H9 (cell line): ENCODE results near the gene FASTKD3. TPM values are rescaled to one million over a fixed set of nuclear protein-coding genes. Genes with fewer than 3 reads are reported as not detected.

Source experiments
- DNase-seq: peaks from one replicate; pipeline ENCODE4 v3.0.0-alpha.2; 2017
- H2AFZ ChIP-seq: one replicate; pipeline ENCODE4 v1.6.1; 2013; ENCODE audit warnings: mild to moderate bottlenecking, low read length, control low read depth, moderate library complexity
- H2AK5ac ChIP-seq: 2 replicates; pipeline ENCODE4 v1.6.1; 2013; ENCODE audit warnings: low read length, control low read depth, mixed read lengths; ENCODE audit not compliant: insufficient read length
- H2BK120ac ChIP-seq: one replicate; pipeline ENCODE4 v1.6.1; 2013; ENCODE audit warnings: low read depth, mild to moderate bottlenecking, low read length, control low read depth, inconsistent platforms; ENCODE audit not compliant: poor library complexity, severe bottlenecking
- H2BK12ac ChIP-seq: 2 replicates; pipeline ENCODE4 v1.6.1; 2013; ENCODE audit warnings: low read length, control low read depth, mixed read lengths, low read depth; ENCODE audit not compliant: insufficient read length
- H2BK15ac ChIP-seq: 2 replicates; pipeline ENCODE4 v1.6.1; 2013; ENCODE audit warnings: low read depth, low read length, control low read depth
- H2BK20ac ChIP-seq: one replicate; pipeline ENCODE4 v1.6.1; 2013; ENCODE audit warnings: low read depth, mild to moderate bottlenecking, low read length, control low read depth, inconsistent platforms; ENCODE audit not compliant: poor library complexity, severe bottlenecking
- H2BK5ac ChIP-seq: 2 replicates; pipeline ENCODE4 v1.6.1; 2013; ENCODE audit warnings: low read length, control low read depth, mixed read lengths; ENCODE audit not compliant: insufficient read length
- H3K14ac ChIP-seq: 2 replicates; pipeline ENCODE4 v1.6.1; 2013; ENCODE audit warnings: low read length, control low read depth; ENCODE audit not compliant: insufficient read depth
- H3K18ac ChIP-seq: 2 replicates; pipeline ENCODE4 v1.6.1; 2013; ENCODE audit warnings: low read depth, mild to moderate bottlenecking, mixed read lengths, low read length, control low read depth; ENCODE audit not compliant: insufficient read length
- H3K23ac ChIP-seq: 2 replicates; pipeline ENCODE4 v1.6.1; 2013; ENCODE audit warnings: low read length, control low read depth, mixed read lengths, low read depth; ENCODE audit not compliant: insufficient read length
- H3K23me2 ChIP-seq: 2 replicates; pipeline ENCODE4 v1.6.1; 2013; ENCODE audit warnings: low read depth, mild to moderate bottlenecking, mixed read lengths, low read length, control low read depth; ENCODE audit not compliant: insufficient read length, poor library complexity, severe bottlenecking
- H3K27ac ChIP-seq: 2 replicates; pipeline ENCODE4 v1.5.1; 2013; ENCODE audit warnings: low read length, control low read depth, mixed read lengths, low read depth; ENCODE audit not compliant: insufficient read length
- H3K27me3 ChIP-seq: 2 replicates; pipeline ENCODE4 v1.6.1; 2013; ENCODE audit warnings: low read length, control low read depth, inconsistent platforms; ENCODE audit not compliant: insufficient read depth
- H3K4ac ChIP-seq: 2 replicates; pipeline ENCODE4 v1.6.1; 2013; ENCODE audit warnings: low read depth, mild to moderate bottlenecking, control low read depth, inconsistent platforms, low read length, moderate library complexity
- H3K4me1 ChIP-seq: 2 replicates; pipeline ENCODE4 v1.6.1; 2013; ENCODE audit warnings: low read length, control low read depth, inconsistent platforms; ENCODE audit not compliant: insufficient read depth
- H3K4me2 ChIP-seq: 2 replicates; pipeline ENCODE4 v1.6.1; 2013; ENCODE audit warnings: low read length, control low read depth, mixed read lengths; ENCODE audit not compliant: insufficient read length, insufficient read depth
- H3K56ac ChIP-seq: 2 replicates; pipeline ENCODE4 v1.6.1; 2013; ENCODE audit warnings: low read depth, mild to moderate bottlenecking, mixed read lengths, low read length, control low read depth; ENCODE audit not compliant: insufficient read length
- H3K79me1 ChIP-seq: 2 replicates; pipeline ENCODE4 v1.6.1; 2013; ENCODE audit warnings: low read depth, mild to moderate bottlenecking, moderate library complexity, low read length, control low read depth, inconsistent platforms; ENCODE audit not compliant: insufficient read depth, poor library complexity, severe bottlenecking
- H3K79me2 ChIP-seq: 2 replicates; pipeline ENCODE4 v1.6.1; 2013; ENCODE audit warnings: low read length, control low read depth, inconsistent platforms; ENCODE audit not compliant: insufficient read depth
- H3K9ac ChIP-seq: 2 replicates; pipeline ENCODE4 v1.6.1; 2013; ENCODE audit warnings: low read length, control low read depth, mixed read lengths; ENCODE audit not compliant: insufficient read length; ENCODE audit errors: extremely low read depth
- H3K9me3 ChIP-seq: one replicate; pipeline ENCODE4 v1.6.1; 2013; ENCODE audit warnings: low read depth, low read length, inconsistent platforms; ENCODE audit not compliant: control insufficient read depth
- H3T11ph ChIP-seq: one replicate; pipeline ENCODE4 v1.6.1; 2013; ENCODE audit warnings: mild to moderate bottlenecking, low read length, control low read depth, inconsistent platforms
- H4K20me1 ChIP-seq: one replicate; pipeline ENCODE4 v1.6.1; 2013; ENCODE audit not compliant: control insufficient read depth, insufficient read length, insufficient read depth
- H4K5ac ChIP-seq: 2 replicates; pipeline ENCODE4 v1.6.1; 2013; ENCODE audit warnings: low read depth, mild to moderate bottlenecking, mixed read lengths, low read length, control low read depth; ENCODE audit not compliant: insufficient read length
- H4K8ac ChIP-seq: replicated peaks from 2 replicates; pipeline ENCODE4 v1.6.1; 2013; ENCODE audit warnings: low read length, control low read depth, mixed read lengths, low read depth; ENCODE audit not compliant: insufficient read length
- H4K91ac ChIP-seq: 2 replicates; pipeline ENCODE4 v1.6.1; 2013; ENCODE audit warnings: low read depth, mild to moderate bottlenecking, moderate library complexity, mixed read lengths, low read length, control low read depth; ENCODE audit not compliant: insufficient read length
- H3K27ac Mint-ChIP-seq, 3 experiments: 2 replicates in 2 of 3; 3 replicates in 1 of 3; pipeline ENCODE4 v1.8.0; 2020 to 2021; ENCODE audit warnings: mixed read lengths in 3 of 3, mild to moderate bottlenecking in 1 of 3, moderate library complexity in 1 of 3
- H3K27me3 Mint-ChIP-seq: 2 replicates; pipeline ENCODE4 v1.8.0; 2021; ENCODE audit warnings: low read depth, mild to moderate bottlenecking, moderate library complexity, mixed read lengths
- H3K36me3 Mint-ChIP-seq, 3 experiments: 2 replicates in 2 of 3; 3 replicates in 1 of 3; pipeline ENCODE4 v1.8.0; 2020 to 2021; ENCODE audit warnings: low read depth in 3 of 3, mixed read lengths in 3 of 3; ENCODE audit not compliant: insufficient read depth in 1 of 3
- H3K4me1 Mint-ChIP-seq, 2 experiments: 2 replicates each; pipeline ENCODE4 v1.8.0; 2020; ENCODE audit warnings: mixed read lengths in 2 of 2
- H3K4me3 Mint-ChIP-seq, 2 experiments: 2 replicates in 1 of 2; 3 replicates in 1 of 2; pipeline ENCODE4 v1.8.0; 2020 to 2021; ENCODE audit warnings: mild to moderate bottlenecking in 2 of 2, mixed read lengths in 2 of 2, moderate library complexity in 1 of 2
- H3K9me3 Mint-ChIP-seq, 2 experiments: 2 replicates in 1 of 2; 3 replicates in 1 of 2; pipeline ENCODE4 v1.8.0; 2020; ENCODE audit warnings: mild to moderate bottlenecking in 2 of 2, mixed read lengths in 2 of 2, moderate library complexity in 1 of 2
- CTCF ChIP-seq: fragments of 200-600 bp; sonication (generic); conservative IDR thresholded peaks from 3 replicates; pipeline ENCODE4 v1.8.0; 2021; ENCODE audit warnings: antibody characterized with exemption, mild to moderate bottlenecking
- WGBS: extraction: QIAGEN DNeasy Blood & Tissue Kit; methylation state at CpG from one replicate; pipeline ENCODE4 v1.1.7; 2013; ENCODE audit warnings: missing lambda C conversion rate, low lambda C conversion rate, mixed read lengths; ENCODE audit not compliant: insufficient read length; ENCODE audit errors: extremely low coverage; 5-methylcytosine and 5-hydroxymethylcytosine counted together
- total RNA-seq: library from RNA; stranded (reverse); gene quantifications from 2 replicates; pipeline ENCODE4 v1.2.1, GENCODE V29; 2021

Gene FASTKD3
- total RNA-seq, 1 experiment from 2014 or later = 15.0 TPM

GRCh38 chr5:7877851-7878250 lies 9.0 kb upstream of the FASTKD3 start:
- Histone ChIP-seq H4K5ac (no peak overlapping the region), H2BK20ac (no peak overlapping the region), H3K9me3 (no peaks in the 10 kb centered on the region), H3K56ac (no peak overlapping the region), H3K9ac (no peak overlapping the region), H3K4ac (no peak overlapping the region), H3K23ac (no peak overlapping the region), H2AK5ac (no peak overlapping the region), H2BK120ac (no peak overlapping the region), H3K4me2 (no peak overlapping the region), H3K79me1 (peaks cover 4% of the 10 kb centered on the region), H4K8ac (no peak overlapping the region), H3K18ac (no peak overlapping the region), H2AFZ (no peak overlapping the region), H3K14ac (no peak overlapping the region), H3K27ac (no peak overlapping the region), H3K23me2 (no peaks in the 10 kb centered on the region), H3K4me1 (no peaks in the 10 kb centered on the region), H3T11ph (no peak overlapping the region), H2BK12ac (no peak overlapping the region), H2BK15ac (no peak overlapping the region), H4K91ac (no peak overlapping the region), H3K27me3 (no peaks in the 10 kb centered on the region), H4K20me1 (no peaks in the 10 kb centered on the region), H3K79me2 (peaks cover 4% of the 10 kb centered on the region; the same call in 1 of the 2 replicates), H2BK5ac (no peak overlapping the region)
- Mint-ChIP-seq H3K4me3 (no peak overlapping the region), H3K9me3 (no peaks in the 10 kb centered on the region), H3K27ac (no peak overlapping the region; a peak in 1 of 7 replicates), H3K27me3 (no peaks in the 10 kb centered on the region), H3K4me1 (no peaks in the 10 kb centered on the region; a peak in 1 of 4 replicates), H3K36me3 (peaks cover 30 to 82% (median 75%) of the 10 kb centered on the region in 3 experiments)
- no peak for TF ChIP-seq CTCF
- DNase-seq = no peak
- WGBS = no CpG with 5 or more reads among the region's 9 CpGs
